Right lobe of liver (tissue), 6 donors: ENCODE measurements around the gene CCL27. TPM values are rescaled to one million over a fixed set of nuclear protein-coding genes. Genes with fewer than 3 reads are reported as not detected.
A peak's percentile ranks its signal among the peaks of the same experiment; 100 is the strongest.

Experiments
- ATAC-seq, 4 donors: fragments of 200-7000 bp; cut with Tn5 transposase; one replicate each; pipeline ENCODE4 v1.9.1; 2020; ENCODE audit warnings: mild to moderate bottlenecking in 4 of 4, moderate library complexity in 4 of 4
- DNase-seq, 3 donors: peaks; one replicate each; pipeline ENCODE4 v3.0.0-alpha.2; 2020
- H3K27ac ChIP-seq, 3 donors: fragments of 200-600 bp; one replicate each; pipeline ENCODE4 v1.8.0; 2022
- H3K27me3 ChIP-seq, 2 donors: fragments of 200-600 bp; one replicate each; pipeline ENCODE4 v1.8.0; 2022
- H3K36me3 ChIP-seq, 4 donors: fragments of 200-600 bp; sonication (generic) in 1 of 4; one replicate each; pipeline versions ENCODE4 v1.5.1 to v1.8.0; 2017 to 2022; ENCODE audit warnings: control low read depth in 1 of 4
- H3K4me1 ChIP-seq, 4 donors: fragments of 200-600 bp; sonication (generic) in 1 of 4; one replicate each; pipeline versions ENCODE4 v1.5.1 to v1.8.0; 2017 to 2022; ENCODE audit warnings: control low read depth in 1 of 4
- H3K4me3 ChIP-seq, 3 donors: fragments of 200-600 bp; one replicate each; pipeline ENCODE4 v1.8.0; 2022
- H3K9me3 ChIP-seq, 4 donors: fragments of 200-600 bp; sonication (generic) in 1 of 4; one replicate each; pipeline versions ENCODE4 v1.5.1 to v1.8.0; 2017 to 2022; ENCODE audit warnings: control low read depth in 1 of 4
- CTCF ChIP-seq, 4 donors: fragments of 200-600 bp in 3 of 4; fragments of 450-650 bp in 1 of 4; IDR thresholded peaks; one replicate each; pipeline versions ENCODE4 v1.5.1 to v1.8.0; 2016 to 2022; ENCODE audit warnings: antibody characterized with exemption in 4 of 4, mild to moderate bottlenecking in 2 of 4
- POLR2A ChIP-seq: fragments of 450-650 bp; IDR thresholded peaks from one replicate; pipeline ENCODE4 v1.6.1; 2017; ENCODE audit warnings: antibody characterized with exemption, mild to moderate bottlenecking
- WGBS: methylation state at CpG from one replicate; pipeline ENCODE4 v1.1.6; 2018; ENCODE audit warnings: low coverage, low lambda C conversion rate; ENCODE audit not compliant: insufficient coverage; ENCODE audit errors: missing lambda C conversion rate; 5-methylcytosine and 5-hydroxymethylcytosine counted together
- intact Hi-C, 2 donors: fragments of 100-400 bp; cut with DNase I; formaldehyde crosslinking; loops; one replicate each; pipeline versions ENCODE4 v1.11.2 to v1.14.1; 2022
- total RNA-seq, 6 experiments: library from RNA; depleted of rRNA in 2 of 6; stranded (reverse); fragments of >200 nt in 2 of 6; fragmentation: NEBNext Ultra II Directional in 3 of 6; extraction: Animal tissue kit (Norgen Biotek cat#: 25700) in 3 of 6; gene quantifications; one replicate each; pipeline versions ENCODE4 v1.1.0 to v1.2.4, GENCODE V29; 2016 to 2023
- donor health status: DM: no; HTN: yes; CAD: no.
- donor health status: DM: no; HTN: no; CAD: no.
- donor health status: DM: no; HTN: no; CAD: no.
- donor health status: DM: no; HTN: yes; CAD: no.
- donor health status: DM: no; HTN: yes; CAD: no.

CCL27 gene
- total RNA-seq, 6 experiments from 2014 or later: not detected

- TF ChIP-seq POLR2A: no peak
- no peak for TF ChIP-seq CTCF (IDR thresholded peaks at IDR 0.05)
- ATAC-seq (no peak), DNase-seq (peak in 1 of 3 donors; percentile 73)
- no peaks in the 10 kb centered on the region for H3K27me3 ChIP-seq
- WGBS: 40% methylated on average over 5 of the region's 11 CpGs
- peaks cover 0 to 4% (median 2%) of the 10 kb centered on the region in 4 donors for H3K36me3 ChIP-seq
- no peak overlapping the region for H3K27ac ChIP-seq
- intact Hi-C loops: no loop called here
- no peaks in the 10 kb centered on the region for H3K9me3 ChIP-seq
- peaks cover 0 to 28% (median 14%) of the 10 kb centered on the region in 4 donors for H3K4me1 ChIP-seq
- no peak overlapping the region for H3K4me3 ChIP-seq
Observed at GRCh38 chr9:34654323-34655051, 8.0 kb downstream of the CCL27 start.

GRCh38 chr9:34653151-34654072 is 9.0 kb downstream of the CCL27 start:
- 55% methylated on average over 10 of the region's 11 CpGs for WGBS
- H3K9me3 ChIP-seq: no peaks in the 10 kb centered on the region

DNA sequence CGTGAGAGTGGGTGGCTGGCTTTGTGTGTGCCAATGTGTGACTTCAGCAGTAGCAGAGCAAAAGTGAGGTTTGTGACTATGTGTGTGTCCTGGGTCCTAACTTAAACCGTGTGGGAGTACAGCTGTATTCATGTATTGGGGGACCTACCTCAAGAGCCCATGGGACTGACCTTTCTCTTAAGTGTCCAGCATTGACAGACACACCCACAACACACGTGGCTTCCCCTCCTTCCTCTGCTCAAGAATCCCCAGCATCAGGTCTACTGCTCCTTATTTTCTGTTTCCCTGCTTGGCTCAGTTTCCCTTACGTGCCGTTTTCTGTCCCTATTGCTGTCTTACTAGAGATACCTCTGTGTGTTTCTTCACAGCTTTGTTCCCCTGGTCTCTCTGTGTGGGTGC is 9.9 kb downstream of the CCL27 start:
- intact Hi-C loops: no loop called here
- Histone ChIP-seq H3K9me3 (no peaks in the 10 kb centered on the region), H3K27ac (peak overlapping the region; percentile 18 to 77 (median 45)), H3K4me3 (peak overlapping the region in 2 of 3 donors; percentile 14 to 23), H3K4me1 (peaks cover 0 to 46% (median 20%) of the 10 kb centered on the region in 4 donors), H3K36me3 (peaks cover 0 to 17% (median 9%) of the 10 kb centered on the region in 4 donors), H3K27me3 (no peaks in the 10 kb centered on the region)
- no peak for TF ChIP-seq POLR2A
- TF ChIP-seq CTCF (IDR thresholded peaks at IDR 0.05): no peak
- no peak for DNase-seq
- WGBS: 23% methylated on average over 4 of the region's 5 CpGs
- no peak for ATAC-seq

More at GRCh38 chr9:34653151-34654072, 9.0 kb downstream of the CCL27 start:
- H3K27me3 ChIP-seq: no peaks in the 10 kb centered on the region
- H3K4me3 ChIP-seq: no peak overlapping the region
- DNase-seq: no peak
- H3K36me3 ChIP-seq: peaks cover 0 to 15% (median 7%) of the 10 kb centered on the region in 4 donors
- peaks cover 0 to 39% (median 17%) of the 10 kb centered on the region in 4 donors for H3K4me1 ChIP-seq
- intact Hi-C loops: no loop called here
- no peak for ATAC-seq
- peak overlapping the region in 1 of 3 donors; percentile 18 for H3K27ac ChIP-seq
- no peak for TF ChIP-seq POLR2A
- no peak for TF ChIP-seq CTCF (IDR thresholded peaks at IDR 0.05)

GRCh38 chr9:34651876-34652601 is 10.4 kb downstream of the CCL27 start, which contains the start of gene IL11RA:
Gene IL11RA (plus strand): TSS chr9:34652185. CDS start chr9:34655218, 3,033 bp downstream.
- Histone ChIP-seq H3K9me3 (no peaks in the 10 kb centered on the region), H3K27ac (peak within 1 kb of the TSS; percentile 18 to 77 (median 45)), H3K27me3 (no peaks in the 10 kb centered on the region), H3K36me3 (peaks cover 0 to 17% (median 9%) of the 10 kb centered on the region in 4 donors), H3K4me3 (peak within 1 kb of the TSS; percentile 14 to 59 (median 23)), H3K4me1 (peaks cover 0 to 46% (median 20%) of the 10 kb centered on the region in 4 donors)
- TF ChIP-seq CTCF (IDR thresholded peaks at IDR 0.05) (peak in 1 of 4 donors; percentile 14), POLR2A (peak; percentile 41)
- intact Hi-C loops: no loop called here
- DNase-seq (peak; percentile 94 to 97 (median 97)), ATAC-seq (peak; percentile 86 to 94 (median 89))
- WGBS: 4% methylated on average over 13 of the region's 24 CpGs
